GM19438 (cell line): ENCODE measurements around the gene NTN1.

Source experiments
- ATAC-seq: cut with Tn5 transposase; IDR thresholded peaks from one replicate; pipeline ENCODE4 v1.9.1; 2021; ENCODE audit warnings: low read depth; ENCODE audit not compliant: unreplicated experiment

The NTN1 gene

GRCh38 chr17:9004961-9005285 lies 16.4 kb upstream of the NTN1 start:
- ATAC-seq, result no peak

- no peak for ATAC-seq
Observed at GRCh38 chr17:9006175-9006767, 15.0 kb upstream of the NTN1 start.

GRCh38 chr17:9007052-9007714 lies 14.1 kb upstream of the NTN1 start:
- ATAC-seq, result no peak

- no peak for ATAC-seq
Observed at GRCh38 chr17:9009096-9009495, 12.2 kb upstream of the NTN1 start.

- no peak for ATAC-seq
Observed at GRCh38 chr17:9009737-9010136, 11.6 kb upstream of the NTN1 start.

- no peak for ATAC-seq
Observed at GRCh38 chr17:9011001-9011400, 10.3 kb upstream of the NTN1 start.

- no peak for ATAC-seq
Observed at GRCh38 chr17:9016941-9017552, 4.3 kb upstream of the NTN1 start.

GRCh38 chr17:9018726-9019125 lies 2.6 kb upstream of the NTN1 start:
- no peak for ATAC-seq

- ATAC-seq, result no peak
Observed at GRCh38 chr17:9020096-9020823, 1.1 kb upstream of the NTN1 start.

GRCh38 chr17:9020824-9021157 lies 519 bp upstream of the NTN1 start:
- no peak for ATAC-seq

- no peak for ATAC-seq
Observed at GRCh38 chr17:9021992-9022572, 772 bp downstream of the NTN1 start.

GRCh38 chr17:9022573-9023391 lies 1.5 kb downstream of the NTN1 start:
- ATAC-seq, result no peak

GRCh38 chr17:9023392-9024218 lies 2.3 kb downstream of the NTN1 start:
- ATAC-seq, result no peak

- no peak for ATAC-seq
Observed at GRCh38 chr17:9024497-9024896, 3.2 kb downstream of the NTN1 start.

GRCh38 chr17:9026741-9027140 lies 5.4 kb downstream of the NTN1 start:
- no peak for ATAC-seq

GRCh38 chr17:9028202-9028987 lies 7.1 kb downstream of the NTN1 start:
- no peak for ATAC-seq

GRCh38 chr17:9028988-9029570 lies 7.8 kb downstream of the NTN1 start:
- ATAC-seq, result no peak

- ATAC-seq, result no peak
Observed at GRCh38 chr17:9032151-9032550, 10.8 kb downstream of the NTN1 start.

GRCh38 chr17:9032583-9032982 lies 11.3 kb downstream of the NTN1 start:
- no peak for ATAC-seq
